ENCODE measurements around the gene SLC22A3.
"Not testable (repeated sequence)": the region's sequence is repeated elsewhere in the genome, so short reads cannot be mapped to it uniquely, and the experiment has no call there.

Gene SLC22A3, protein sequence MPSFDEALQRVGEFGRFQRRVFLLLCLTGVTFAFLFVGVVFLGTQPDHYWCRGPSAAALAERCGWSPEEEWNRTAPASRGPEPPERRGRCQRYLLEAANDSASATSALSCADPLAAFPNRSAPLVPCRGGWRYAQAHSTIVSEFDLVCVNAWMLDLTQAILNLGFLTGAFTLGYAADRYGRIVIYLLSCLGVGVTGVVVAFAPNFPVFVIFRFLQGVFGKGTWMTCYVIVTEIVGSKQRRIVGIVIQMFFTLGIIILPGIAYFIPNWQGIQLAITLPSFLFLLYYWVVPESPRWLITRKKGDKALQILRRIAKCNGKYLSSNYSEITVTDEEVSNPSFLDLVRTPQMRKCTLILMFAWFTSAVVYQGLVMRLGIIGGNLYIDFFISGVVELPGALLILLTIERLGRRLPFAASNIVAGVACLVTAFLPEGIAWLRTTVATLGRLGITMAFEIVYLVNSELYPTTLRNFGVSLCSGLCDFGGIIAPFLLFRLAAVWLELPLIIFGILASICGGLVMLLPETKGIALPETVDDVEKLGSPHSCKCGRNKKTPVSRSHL

DNA sequence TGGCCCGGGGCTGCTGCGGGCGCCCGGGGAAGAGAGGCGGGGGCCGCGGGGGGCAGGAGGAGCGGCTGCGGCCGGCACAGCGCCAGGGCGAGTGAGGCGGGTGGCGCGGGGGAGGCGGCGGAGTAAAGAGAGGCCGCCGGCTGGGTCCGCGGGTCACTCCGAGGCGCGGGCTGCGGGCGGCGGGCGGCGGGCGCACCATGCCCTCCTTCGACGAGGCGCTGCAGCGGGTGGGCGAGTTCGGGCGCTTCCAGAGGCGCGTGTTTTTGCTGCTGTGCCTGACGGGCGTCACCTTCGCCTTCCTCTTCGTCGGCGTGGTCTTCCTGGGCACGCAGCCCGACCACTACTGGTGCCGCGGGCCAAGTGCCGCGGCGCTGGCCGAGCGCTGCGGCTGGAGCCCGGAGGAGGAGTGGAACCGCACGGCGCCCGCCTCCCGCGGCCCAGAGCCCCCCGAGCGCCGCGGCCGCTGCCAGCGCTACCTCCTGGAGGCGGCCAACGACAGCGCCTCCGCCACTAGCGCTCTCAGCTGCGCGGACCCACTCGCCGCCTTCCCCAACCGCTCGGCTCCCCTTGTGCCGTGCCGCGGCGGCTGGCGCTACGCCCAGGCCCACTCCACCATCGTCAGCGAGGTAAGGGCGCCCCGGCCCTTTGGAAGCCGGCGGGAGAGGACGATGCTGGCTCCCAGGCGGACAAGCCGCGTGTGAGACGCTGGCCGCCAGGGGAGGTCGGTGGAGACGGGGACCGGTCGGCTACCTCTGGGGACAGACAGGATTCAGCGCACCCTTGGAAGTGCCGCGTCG is at the start of gene SLC22A3:
SLC22A3 (plus strand) TSS at position 156 of the 797 bp plus-strand sequence; CDS start at position 198, 42 bp downstream.
- DNase-seq, result no peak

DNA sequence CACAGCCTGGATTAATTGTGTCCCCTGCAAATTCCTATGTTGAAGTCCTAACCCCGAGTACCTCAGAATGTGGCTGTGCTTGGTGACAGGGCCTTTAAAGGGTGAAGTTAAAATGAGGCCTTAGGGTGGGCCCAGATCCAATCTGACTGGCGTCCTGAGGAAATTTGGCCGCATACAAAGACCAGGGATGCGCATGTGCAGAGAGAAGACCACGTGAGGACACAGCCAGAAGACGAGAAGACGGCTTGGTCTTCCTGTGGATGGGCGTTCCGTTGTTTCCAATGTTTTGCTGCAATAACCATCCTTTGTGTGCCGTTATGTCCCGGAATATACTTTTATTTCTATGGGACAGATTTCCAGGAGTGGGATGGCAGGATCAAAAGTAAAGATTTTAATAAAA is 48.6 kb upstream of the SLC22A3 start:
- no peak for DNase-seq

DNA sequence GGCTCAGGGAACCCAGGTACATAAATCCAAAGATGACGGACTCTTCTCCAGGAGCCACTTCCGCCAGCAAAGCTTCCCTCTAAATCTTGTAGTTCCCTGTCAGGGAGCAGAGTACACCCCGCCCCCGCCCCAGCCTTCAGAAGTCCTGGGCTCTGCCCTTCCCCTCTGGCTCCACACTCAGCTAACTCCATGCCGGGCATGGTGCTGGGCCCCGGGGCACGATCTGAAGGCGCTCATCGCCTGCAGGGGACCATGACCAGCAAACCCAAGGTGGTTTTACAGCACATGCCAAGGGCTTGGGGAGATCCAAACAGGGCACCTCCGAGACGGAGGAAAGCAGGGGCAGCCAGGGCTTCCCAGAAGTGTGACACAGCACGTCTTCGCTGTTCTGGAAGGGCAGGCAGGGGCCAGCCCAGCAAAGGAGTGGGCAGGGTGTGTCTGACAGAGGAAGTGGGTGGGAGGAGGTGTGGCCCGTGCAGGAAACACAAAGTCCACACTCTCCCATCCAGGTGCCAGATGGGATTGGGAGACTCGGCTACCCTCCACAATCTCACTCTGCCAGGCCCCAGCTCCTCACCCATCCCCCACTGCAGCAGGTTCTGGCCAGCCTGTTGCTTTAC is 48.0 kb upstream of the SLC22A3 start:
- no peak for DNase-seq

DNA sequence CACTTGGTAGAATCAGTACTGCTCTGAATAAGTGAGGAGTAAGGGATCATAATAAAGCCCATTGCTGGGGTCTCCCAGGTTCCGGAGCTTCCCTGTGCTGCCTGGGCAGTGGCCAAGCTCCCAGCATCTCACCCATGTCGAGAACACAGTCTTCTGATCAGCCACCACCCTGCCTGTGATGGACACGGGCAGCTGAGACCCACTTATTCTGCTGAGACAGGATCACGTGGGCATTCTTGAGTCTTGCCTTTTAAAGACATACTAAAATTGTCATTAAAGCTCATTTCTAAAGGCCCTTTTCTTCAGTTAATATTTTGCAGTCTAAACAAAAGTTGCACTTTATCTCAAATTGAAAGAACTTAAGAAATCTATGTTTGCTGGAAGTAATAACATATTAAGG is 46.8 kb upstream of the SLC22A3 start:
- DNase-seq, result no peak

DNA sequence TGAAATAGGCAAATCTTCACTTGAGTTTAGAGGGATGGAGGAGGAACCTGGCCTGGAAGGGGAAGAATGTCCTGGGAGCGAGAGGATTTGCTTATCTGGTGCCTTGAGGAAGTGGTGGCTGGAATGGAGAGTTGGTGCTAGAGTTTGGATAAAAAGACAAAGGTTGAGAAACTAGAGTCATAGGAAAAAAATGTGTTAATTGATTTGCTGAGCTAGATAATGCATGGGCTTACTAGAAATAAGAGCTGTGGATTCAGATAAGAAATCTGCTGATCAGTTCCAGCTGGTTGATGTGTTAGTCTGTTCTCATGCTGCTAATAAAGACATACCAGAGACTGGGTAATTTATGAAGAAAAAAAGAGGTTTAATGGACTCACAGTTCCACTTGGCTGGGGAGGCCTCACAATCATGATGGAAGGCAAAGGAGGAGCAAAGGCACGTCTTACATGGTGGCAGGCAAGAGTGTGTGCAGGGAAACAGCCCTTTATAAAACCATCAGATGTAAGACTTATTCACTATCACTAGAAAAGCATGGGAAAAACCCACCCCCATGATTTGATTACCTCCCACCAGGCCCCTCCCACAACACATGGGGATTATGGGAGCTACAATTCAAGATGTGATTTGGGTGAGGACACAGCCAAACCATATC is 45.6 kb upstream of the SLC22A3 start:
- DNase-seq, result not testable (repeated sequence)

DNA sequence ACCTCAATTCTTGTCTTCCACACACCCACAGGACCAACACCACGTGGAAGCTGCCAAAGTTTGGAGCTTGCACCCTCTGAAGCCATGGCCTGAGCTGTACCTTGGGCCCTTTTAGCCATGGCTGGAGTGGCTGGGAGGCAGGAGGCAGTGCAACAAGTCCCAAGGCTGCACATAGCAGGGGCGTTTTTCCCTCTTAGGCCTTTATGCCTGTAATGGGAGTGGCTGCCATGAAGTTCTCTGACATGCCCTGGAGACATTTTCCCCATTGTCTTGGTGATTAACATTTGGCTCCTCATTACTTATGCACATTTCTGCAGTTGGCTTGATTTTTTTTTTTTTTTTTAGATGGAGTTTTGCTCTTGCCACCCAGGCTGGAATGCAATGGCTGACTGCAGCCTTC is 44.4 kb upstream of the SLC22A3 start:
- DNase-seq, result no peak

GRCh38 chr6:160305926-160306713 is 42.1 kb upstream of the SLC22A3 start:
- DNase-seq, result no peak

GRCh38 chr6:160309718-160310117 is 38.5 kb upstream of the SLC22A3 start:
- no peak for DNase-seq

DNA sequence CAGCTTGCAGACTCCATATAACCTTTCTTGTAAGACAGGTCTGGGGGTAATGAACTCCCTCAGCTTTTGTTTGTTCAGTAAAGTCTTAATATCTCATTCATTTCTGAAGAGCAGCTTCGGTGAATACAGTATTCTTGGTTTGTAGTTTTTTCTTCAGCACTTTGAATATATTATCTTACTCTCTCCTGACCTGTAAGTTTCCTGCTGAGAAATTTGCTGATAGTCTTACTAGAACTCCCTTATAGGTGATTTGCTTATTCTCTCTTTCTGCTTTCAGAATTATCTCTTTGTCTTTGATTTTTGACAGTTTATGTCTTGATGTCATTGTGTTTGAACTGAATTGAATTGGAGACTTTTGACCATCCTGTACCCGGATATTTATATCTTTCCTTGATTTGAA is 35.3 kb upstream of the SLC22A3 start:
- DNase-seq, result no peak

DNA sequence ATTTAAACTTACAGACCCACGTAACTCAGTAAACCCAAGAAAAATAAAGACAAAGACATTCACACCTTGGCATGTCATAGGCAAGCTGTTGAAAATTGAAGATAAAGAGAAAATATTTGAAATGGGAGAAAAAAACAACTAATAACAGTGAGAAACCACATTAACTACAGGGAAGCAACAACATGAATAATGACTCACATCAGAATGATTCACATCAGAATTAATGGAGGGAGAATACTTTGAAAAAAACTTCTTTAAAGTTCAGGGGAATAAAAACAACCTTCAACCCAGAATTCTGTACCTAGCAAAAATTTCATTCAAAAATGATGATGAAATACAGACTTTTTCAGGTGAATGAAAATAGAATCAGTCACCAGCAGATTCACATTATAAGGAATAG is 32.9 kb upstream of the SLC22A3 start:
- no peak for DNase-seq

- no peak for DNase-seq
Observed at GRCh38 chr6:160316261-160316660, 31.9 kb upstream of the SLC22A3 start.

DNA sequence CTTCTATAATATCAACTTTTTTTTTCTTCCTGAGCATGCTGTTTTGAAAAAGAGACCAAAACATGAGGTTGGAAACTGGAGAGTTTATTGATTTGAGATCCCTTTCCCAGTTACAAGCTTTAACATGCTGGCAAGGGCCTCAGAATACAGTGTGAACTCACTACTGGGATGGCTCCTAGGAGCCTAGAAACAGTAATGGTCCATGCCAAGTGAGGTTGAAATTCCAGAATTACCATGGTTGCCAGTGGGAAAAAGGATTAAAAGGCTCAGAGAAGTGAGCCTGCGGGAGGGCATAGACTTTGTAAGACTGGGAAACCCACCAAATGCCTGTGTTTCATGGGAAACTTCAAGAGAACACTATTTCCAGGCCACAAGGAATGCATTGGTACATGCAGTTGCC is 28.9 kb upstream of the SLC22A3 start:
- no peak for DNase-seq

DNA sequence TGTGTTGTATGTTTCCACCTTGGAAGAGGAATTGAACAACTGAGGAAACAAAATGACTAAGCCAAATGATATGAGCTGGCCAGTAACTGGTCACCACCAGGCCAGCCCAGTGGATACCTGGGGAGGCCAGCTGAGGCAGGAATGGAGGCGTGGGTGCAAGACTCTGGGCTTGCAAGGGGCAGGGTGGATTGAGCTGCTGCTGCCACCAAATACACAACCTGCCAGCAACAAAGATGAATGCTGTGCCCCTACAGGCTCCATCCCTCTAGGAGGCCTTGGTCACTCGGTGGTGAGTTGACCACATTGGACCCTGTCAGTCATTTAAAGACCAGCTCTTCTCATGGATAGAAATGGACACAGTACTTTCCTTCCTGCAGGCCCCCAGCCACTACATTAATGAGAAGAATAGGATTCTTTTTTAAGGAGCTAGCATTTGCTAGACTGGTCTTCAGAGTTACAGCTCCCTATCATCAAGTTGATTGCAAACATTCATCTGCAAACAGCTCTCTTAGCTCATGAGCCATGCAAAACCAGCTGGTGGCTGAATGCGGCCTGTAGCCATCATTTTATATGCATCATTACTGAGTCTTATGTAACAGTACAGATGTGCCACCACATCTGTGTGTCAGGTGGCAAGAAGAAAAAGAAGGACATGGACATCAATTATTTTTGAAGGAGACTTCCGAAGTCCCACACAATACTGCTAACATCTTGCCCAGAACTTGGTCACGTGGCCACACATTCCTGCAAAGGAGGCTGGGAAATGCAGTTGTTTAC is 26.3 kb upstream of the SLC22A3 start:
- no peak for DNase-seq

DNA sequence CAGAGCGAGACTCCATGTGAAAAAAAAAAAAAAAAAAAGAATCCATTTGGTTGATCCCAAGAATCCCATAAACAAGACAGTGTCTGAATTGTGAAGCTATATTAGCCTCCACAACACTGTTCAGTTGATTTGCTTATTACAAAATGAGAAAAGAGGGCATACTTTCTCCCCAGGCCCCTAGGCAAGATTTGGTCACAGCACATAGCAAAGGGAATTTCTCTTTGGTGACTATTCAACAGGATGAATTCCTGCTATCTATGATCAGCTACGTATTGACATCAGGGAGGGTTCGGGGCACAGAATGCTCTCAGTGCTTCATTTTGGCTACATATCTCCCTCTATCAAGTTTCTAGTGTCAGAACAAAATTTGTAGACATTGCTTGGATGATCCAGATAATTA is 20.2 kb upstream of the SLC22A3 start:
- no peak for DNase-seq

DNA sequence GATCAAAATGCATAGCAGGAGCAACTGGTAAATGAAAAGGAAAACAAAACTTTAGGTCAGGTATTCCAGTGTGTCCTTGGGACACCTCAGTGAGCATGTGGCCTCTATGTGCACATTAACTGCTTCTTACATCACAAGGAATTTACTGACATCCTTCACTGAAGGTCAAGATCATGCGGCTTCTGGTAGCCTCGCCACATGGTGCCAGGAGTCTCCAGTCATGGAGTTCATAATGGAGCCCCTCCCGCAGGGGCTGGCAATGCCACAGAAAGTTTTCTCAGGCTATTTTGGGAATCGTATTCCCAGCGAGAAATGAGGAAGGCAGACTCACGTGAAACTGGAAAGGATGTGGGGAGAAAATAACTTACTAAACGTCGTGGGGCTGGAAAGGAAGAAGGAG is 19.7 kb upstream of the SLC22A3 start:
- DNase-seq, result no peak

DNA sequence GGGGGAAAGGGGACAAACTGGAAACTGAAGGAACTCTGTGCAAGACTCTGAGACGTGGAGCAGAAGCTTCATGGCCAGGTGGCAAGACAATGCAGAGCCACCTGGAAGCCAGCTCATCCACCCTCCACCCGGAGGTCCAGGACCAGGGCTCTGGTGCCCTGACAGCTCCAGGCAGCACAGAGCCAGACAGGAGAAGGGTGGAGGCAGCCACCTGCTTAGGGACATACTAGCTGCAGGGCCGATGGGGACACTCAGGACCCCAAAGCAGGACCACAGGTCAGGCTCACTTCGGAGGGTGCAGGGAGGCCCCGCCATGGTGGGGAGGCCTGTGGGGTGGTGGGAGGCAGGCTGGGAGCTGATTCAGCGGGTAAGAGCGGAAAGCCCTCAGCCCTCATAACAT is 19.0 kb upstream of the SLC22A3 start:
- no peak for DNase-seq

GRCh38 chr6:160330619-160331018 is 17.6 kb upstream of the SLC22A3 start:
- no peak for DNase-seq

- no peak for DNase-seq
Observed at GRCh38 chr6:160331204-160331603, 17.0 kb upstream of the SLC22A3 start.

- no peak for DNase-seq
Observed at GRCh38 chr6:160331753-160332152, 16.4 kb upstream of the SLC22A3 start.

- DNase-seq, result no peak
Observed at GRCh38 chr6:160333101-160333500, 15.1 kb upstream of the SLC22A3 start.

DNA sequence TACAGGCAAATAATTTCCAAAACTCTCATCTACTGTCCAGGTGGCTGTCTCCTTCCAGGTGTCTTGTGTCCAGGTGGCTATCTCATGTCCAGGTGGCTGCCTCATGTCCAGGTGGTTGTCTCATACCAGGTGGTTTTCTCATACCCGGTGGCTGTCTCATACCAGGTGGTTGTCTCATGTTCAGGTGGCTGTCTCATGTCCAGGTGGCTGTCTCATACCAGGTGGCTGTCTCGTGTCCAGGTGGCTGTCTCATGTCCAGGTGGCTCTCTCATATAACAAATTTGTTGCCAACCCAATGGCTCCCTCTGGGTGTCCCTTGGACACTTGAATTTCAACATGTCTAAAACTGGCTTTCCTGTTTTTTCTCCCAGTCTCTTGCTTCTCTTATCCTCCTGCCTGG is 14.3 kb upstream of the SLC22A3 start:
- no peak for DNase-seq
